HG03439 (cell line): ENCODE measurements around the gene MOCS2.

Experiments used
- ATAC-seq: cut with Tn5 transposase; IDR thresholded peaks from one replicate; pipeline ENCODE4 v1.9.1; 2021; ENCODE audit warnings: mild to moderate bottlenecking, moderate library complexity; ENCODE audit not compliant: unreplicated experiment

MOCS2 gene

DNA sequence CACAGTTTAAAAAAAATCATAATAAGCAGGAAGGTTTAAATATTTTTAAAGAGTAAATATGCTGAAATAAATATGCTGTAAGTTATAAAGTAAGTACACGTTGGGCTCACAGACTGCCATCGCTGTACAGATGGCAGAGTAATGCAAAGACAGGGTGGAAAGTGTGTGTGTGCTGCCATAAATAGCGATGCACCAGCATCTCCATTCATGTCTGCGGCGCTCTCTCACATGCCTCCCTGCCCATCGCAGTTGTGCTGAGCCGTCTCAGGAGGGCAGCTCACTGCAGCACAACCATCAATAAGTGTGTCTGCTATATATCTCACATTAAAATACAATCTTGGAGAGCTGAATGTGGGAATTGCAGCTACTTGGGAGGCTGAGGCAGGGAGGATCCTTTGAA, 14.3 kb downstream of the MOCS2 start:
- no peak for ATAC-seq

DNA sequence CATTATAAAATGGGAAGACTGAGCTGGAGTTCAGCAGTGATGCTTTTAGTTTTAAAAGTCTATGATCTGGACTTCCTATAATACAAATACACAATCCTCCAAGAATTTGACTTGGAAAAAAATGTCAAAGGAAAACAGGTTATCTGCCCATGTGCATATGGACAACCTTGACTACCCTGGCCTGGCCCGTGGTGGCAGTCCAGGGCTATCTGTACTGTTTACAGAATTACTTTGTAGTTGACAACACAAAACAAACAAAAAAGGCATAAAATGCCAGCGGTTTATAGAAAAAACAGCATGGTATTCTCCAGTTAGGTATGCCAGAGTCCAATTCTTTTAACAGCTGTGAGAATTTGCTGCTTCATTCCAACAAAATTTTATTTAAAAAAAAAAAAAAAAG, 17.3 kb downstream of the MOCS2 start:
- no peak for ATAC-seq

DNA sequence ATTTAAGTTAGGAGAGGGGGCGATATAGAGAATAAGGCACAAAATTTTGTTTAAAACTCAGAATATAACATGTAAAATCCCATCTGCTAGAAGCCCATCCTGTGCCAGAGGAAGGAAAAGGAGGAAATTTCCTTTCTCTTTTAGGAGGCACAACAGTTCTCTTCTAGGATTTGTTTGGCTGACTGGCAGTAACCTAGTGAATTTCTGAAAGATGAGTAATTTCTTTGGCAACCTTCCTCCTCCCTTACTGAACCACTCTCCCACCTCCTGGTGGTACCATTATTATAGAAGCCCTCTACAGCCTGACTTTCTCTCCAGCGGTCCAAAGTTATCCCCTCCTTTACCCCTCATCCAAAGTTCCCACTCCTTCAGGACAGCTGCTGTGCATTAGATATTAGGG, 18.3 kb downstream of the MOCS2 start:
- no peak for ATAC-seq

DNA sequence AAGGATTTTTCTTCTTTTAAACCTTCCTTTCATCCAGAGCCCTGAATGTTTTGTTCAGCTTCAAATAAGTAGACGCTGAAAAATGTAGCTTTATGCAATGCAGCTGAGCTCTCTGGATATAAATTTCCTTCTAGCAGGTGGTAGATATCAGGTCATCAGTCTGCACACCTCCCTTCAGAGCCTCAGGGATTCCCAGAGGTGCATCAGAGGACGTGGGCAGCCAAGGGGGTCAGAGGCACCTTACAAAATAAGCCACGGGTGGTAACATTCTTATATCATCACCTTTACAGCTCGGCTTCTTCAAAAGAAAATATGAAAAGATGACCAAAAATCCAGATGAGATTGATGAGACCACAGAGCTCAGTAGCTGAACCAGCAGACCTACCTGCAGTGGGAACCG, 19.3 kb downstream of the MOCS2 start:
- ATAC-seq: no peak

DNA sequence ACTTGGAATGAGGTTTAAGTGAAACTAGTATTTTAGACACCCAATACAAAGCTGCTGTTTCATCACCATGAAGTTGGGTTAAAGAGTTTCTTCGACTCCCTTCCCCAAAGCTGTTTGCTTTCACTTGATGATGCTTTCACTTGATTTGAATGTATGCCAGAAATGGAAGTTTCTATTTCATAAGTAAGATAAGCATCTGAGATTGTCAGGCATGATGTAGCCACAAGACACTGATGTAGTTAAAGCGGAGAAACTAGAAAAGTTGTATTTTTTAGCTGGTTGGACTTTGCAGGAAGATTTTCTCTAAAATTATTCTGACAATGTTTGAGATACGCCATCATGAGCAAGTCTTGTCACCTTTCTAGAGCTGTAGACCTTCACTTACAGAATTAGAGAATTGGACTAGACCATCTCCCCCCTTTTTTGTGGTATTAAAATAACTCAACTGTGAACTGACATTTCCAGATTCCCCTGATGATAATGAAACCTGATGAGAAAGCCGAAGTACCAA, 20.0 kb downstream of the MOCS2 start:
- no peak for ATAC-seq

DNA sequence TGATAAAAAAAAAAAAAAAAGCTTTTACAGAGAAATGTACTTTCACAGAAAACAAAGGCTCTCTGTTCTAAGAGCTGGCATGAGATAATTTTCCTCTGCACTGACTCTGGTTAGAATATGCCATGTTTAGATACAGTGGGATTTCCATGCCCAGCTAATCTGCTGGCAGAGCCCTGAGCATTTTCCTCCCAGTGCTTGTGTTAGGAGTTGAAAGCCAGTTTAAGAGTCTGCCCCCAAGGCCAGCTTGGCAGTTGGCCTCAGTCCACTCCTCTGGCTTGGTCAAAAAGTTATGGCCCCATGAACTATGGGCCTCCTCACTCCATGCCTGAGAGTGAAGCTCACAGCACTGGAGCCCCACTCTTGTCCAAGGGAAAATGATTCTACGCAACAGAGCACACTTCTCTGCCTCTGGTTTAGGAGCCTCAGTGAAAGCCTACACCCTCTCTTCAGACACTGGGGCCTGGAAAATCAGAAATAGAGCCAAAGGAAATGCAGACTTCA, 21.9 kb downstream of the MOCS2 start:
- ATAC-seq: no peak

DNA sequence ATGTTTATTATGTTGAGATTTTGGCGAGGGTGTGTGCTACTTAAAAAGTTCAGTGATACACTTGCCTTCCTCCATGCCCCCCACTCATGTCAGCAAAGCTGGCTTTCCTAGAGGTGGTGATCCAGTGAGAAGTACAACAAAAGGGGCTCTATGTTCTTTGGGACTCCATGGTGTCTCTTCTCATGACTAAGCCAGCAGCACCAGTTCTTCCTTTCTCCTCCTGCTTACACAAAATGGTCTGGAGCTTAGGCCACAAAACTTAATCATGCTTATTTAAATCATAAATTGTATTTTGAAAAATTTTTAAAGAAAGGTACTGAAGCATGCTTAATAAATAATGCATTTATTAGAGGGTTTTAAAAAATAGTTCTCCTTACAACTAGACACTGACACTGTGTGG, 22.4 kb downstream of the MOCS2 start:
- ATAC-seq: no peak

DNA sequence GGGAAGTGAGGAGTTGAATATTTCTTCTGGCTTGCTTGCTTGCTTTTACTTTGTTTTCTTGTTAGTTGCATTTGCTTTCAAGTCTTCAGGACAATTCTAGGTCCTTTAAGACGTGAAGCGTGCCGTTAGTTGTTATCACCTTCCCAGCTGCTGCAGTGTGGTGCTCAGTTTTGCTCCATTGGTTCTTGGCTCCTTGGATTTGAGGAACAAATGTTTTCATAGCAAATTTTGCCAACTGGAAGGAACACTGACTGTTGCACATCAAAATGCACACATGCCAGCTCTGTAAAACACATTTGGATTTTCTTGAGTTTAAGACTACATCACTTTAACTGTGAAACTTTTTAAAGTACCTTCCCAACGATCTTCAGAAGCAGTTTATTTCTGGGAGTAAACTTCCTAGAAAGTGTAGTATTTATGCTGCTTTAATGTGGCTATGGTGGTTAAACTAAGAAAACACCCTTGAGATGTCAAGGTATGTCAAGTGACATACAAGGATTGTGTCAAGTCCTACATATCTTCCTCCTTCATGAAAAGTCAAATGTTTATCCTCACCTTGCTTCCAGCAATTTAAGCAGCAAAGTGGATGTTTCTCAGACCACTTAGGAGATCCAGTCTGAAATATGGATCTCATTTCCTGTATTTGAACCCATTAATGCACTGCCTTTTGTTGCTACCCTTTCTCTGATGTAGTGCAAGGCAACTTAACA, 24.9 kb downstream of the MOCS2 start:
- ATAC-seq: no peak

DNA sequence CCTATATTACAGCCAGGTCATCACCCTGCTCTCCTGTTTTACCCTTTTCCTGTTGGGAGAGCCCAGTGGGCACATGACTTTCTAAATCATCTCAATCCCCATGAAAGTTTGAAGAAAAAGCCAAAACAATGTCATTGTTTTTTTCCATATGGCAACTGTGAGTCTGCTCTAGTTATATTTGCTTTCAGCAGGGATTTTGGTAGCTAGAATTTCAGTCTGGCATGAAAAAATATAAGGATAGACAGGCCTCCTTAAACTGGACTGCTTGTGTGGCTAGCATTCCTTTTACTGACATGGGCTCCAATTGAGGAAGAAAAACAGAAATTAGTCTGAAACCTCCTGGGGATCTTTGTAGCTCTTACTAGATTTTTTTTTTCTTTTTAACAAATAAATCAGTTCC, 25.6 kb downstream of the MOCS2 start:
- ATAC-seq: no peak

DNA sequence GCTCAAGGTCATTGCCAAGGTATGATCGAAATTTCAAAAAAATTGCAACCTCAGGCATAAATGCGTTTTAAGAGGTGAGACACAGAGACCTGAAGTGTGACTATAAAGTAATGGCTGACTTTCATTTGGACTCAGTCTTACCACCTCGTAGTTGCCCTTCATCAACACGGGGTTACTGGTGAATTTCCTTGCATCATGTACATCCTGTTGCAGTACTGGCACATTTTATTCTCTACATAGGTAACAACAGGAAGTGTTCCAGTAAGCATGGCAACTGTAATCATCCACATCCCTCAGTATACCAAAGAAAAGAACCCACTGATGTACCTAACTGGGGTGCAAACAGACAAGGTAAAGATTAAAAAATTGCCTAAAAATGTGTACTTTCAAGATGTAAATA, 29.3 kb downstream of the MOCS2 start:
- ATAC-seq: no peak

DNA sequence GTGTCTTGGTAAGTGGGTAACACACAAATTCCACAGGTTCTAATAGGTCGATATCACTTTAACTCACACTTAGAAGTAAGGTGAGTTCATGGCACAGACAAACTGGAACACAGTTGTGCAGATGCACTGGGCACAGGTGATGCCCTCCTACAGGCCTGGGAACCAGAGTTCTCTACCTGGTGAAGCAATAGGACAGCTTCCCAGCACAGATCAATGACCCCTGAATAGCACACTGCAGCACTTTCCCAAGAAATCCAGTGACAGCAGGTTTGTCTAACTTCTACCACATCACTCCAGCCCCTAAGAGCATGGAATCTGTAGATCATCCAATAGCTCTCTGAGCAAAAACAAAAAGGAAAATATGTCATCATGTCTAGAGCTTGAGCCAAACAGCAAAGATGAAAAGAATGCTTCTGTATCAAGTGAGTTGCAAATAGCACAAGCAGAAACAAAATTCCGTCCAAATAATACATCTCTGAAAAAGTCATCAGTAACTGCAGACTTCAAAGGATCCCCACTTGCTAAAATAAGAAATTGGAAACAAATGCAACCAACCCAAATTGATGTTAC, 33.5 kb downstream of the MOCS2 start:
- ATAC-seq: no peak

DNA sequence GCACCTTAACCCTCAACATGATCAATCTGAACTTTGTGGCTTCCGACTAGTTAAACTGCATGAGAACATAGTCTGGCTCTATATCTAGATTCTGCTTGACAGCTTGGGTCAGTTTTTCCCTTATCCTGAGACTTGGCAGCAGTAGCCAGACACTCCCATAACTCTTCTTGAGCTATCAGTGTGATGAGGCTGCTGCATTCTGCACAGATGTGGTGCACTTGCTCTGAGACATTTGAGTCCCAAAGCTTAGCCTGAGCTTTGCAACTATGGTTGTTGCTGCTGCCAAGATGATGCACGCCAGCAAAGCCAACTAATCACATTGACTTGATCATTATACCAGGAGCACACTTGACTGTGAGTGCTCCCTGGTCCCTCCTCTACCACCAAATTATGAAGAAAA, 36.2 kb downstream of the MOCS2 start:
- ATAC-seq: no peak

DNA sequence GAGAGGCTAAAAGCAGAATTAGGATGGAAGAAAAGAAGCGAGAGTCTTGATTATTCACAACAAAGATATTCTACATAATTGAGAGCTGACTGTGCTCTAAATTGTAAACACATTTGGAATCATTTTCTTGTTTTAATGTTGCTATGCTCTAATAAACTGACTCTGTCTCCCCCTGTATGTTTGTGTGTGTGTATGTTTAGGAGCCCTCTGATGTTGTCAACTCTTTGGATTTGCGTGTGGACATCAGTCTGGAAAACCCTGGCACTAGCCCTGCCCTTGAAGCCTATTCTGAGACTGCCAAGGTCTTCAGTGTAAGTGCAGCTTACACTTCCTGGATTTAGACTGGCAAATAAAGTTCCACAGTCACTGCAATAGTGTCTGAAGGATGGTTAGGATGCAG, 37.8 kb downstream of the MOCS2 start:
- ATAC-seq: no peak

DNA sequence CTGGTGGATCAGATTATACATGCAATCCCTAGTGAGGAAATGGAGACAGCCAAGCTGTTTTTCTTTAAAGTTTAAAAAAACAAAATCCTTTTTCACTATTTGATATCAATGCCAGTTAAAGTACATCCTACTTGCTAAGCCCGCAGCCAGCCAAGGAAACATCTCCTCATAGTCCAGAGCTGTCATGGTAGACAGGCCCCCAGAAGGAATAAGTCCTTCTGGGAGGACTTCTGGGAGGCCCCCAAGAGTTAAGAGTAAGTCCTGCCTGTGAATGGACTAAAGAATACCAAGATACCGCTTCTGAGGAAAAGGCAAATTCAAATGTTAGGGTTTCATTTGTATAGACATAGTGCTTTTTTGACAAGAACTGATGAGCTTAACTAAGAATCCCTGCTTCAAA, 38.3 kb downstream of the MOCS2 start:
- no peak for ATAC-seq

DNA sequence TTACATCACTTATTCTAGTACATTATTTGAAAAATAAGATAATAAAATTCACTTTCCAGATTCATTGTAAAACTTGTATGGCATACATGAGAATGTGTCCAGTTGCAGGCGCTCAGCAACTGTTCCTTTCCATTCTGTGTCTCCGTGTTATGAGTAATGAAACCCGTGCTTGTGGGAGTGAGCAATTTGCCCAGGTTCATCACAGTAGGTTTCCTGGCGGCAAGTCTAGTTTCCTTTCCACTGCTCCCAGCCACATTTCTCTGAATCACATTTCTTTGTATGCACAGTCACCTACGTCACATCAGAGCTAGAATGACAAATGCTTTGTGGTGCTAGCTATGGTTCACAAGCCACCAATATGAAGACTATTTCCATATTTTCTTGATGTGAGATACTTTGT, 39.9 kb downstream of the MOCS2 start:
- ATAC-seq: no peak

DNA sequence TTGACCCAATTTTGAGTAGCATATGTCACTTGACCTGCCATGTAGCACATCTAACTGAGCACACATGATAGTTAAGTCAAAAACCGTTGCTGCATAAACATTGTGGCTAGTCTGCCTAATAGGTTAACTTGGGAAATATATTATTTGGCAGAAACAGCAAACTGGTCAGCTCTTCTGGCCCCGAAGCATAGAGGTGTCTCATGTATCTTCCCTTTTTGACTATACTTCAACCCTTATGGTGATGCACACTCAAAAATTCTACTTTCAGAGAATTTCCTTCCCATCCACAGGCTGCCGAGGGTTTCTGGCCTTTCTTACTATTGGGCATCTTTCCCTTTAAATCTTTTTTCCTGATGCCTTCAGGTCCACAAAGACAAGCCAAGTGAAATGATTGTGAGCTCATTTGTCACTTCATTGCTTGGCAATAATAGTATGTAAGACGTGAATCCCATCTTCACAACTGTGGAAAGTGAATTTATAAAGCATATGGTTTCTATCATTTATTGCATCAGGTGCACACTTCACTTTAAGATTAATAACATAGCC, 41.2 kb downstream of the MOCS2 start:
- ATAC-seq: no peak

DNA sequence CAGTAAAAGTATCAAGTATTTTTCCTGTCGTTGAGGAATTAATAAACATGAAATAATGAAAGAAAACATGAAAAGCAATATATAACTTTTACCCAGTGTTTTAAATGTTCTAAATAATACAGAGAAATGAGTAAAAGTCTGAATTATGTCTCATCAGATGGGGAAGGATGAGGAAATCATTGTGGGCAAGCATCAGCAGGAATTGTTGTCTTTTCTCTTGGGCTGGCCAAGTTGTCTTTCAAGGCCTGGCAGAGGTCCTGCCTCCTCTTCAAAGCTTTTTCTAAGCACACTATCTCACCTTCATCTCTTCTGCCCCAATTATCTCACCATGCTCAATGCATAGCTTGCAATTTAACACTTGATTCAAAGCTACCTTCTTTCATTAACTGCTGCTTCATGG, 41.9 kb downstream of the MOCS2 start:
- no peak for ATAC-seq

DNA sequence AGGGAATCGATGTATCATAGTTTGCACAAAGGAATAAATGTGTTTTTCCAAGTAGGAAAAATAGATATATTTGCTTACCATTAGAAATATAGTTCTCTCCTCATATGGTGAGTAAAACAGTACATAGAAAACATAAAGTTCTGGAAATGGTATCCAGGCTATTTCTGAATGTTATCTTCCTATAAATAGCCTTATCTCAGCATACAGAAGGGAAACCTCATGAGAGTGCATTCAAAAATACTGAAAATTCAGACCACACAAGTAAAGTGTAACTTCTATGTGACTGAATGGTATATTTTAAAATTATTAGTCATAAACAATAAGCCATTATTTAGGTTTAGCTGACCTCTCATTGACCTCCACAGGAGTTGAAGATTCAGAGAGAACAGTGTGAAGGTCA, 43.5 kb downstream of the MOCS2 start:
- ATAC-seq: no peak

DNA sequence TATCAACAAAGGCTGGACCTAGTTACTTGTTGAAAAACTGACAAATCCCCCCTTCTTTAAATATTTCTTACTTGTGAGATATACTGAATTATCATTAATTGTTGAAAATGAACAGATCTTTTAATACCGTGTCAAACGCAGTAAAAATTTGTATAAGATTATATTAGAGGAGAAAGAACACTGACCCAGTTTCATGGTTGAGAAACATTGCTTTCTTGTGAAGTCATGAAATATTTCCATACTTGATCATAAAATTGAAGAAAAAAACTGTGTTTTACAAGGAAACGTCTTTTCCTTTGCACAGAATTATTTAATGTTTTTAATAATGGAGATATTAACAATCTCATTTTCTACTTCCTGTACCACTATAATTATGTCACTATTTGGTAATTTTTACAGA, 45.8 kb downstream of the MOCS2 start:
- no peak for ATAC-seq

DNA sequence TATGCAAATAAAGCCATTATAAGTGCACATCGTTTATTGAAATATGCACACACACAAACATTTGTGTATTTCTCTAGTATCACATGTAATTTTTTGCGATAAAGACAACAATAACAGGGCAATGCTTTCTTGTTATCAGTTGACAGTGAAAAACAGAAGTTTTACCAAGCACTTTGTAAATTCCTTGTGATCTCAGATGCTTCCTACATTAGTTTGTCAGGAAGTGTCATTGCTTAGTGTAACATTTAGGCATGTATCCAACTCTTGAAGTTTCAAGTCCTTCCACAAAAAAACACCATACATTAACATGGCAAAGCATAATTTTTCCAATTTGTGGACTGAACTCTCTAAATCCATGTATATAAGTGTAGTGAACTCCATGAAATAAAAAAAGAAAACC, 46.4 kb downstream of the MOCS2 start:
- ATAC-seq: no peak

DNA sequence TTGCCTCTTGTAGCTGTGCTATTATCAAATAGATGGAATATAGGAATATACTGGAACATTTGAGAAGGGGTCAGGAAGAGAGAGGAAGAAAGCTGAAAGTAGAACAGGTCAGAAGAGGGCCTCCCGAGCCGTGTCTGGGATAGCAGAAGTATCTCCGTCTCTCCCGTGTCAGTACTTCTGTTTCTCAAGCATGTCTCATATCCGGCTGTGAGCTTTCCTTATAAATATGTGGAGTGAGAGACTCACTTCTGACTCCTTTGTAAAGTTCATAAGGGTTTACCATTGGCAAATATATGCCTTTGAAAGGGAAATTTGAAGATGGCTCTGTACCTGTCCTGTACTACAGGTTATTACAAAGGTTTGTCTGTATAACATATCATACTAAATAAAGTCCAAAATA, 50.3 kb downstream of the MOCS2 start:
- no peak for ATAC-seq

DNA sequence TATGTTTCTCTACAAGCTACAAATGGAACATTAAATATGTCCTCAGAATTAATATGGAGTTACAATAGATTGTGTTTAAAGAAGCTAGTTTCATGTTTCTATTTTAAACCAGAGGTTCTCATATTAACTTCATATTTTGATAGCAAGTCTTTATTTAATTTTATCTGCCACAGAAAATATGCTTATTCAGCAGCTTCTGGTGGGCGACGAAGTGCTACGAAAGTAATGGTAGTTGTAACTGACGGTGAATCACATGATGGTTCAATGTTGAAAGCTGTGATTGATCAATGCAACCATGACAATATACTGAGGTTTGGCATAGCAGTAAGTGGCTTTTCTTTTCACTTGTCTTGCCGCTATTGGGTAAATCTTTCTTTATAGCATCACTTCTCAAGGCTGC, 54.2 kb downstream of the MOCS2 start:
- no peak for ATAC-seq
